ENCODE results near the gene SLC6A7. TPM values are rescaled to one million over a fixed set of nuclear protein-coding genes. Genes with fewer than 3 reads are reported as not detected.

SLC6A7 gene
- total RNA-seq, 1 experiment from 2014 or later = not detected

GRCh38 chr5:150195736-150196485, 6.0 kb downstream of the SLC6A7 start:
- H3K4me1 Mint-ChIP-seq (ENCODE audit: low read depth, unreplicated experiment) = no peaks in the 10 kb centered on the region
- no peak for TF ChIP-seq CTCF (IDR thresholded peaks at IDR 0.05; ENCODE audit: unreplicated experiment)
- H3K9me3 Mint-ChIP-seq (ENCODE audit: low read depth, unreplicated experiment) = no peaks in the 10 kb centered on the region
- BruUV-seq (replicated peaks) = no TSS peak
- H3K4me3 Mint-ChIP-seq (ENCODE audit: low read depth, unreplicated experiment) = no peak overlapping the region
- H3K36me3 Mint-ChIP-seq (ENCODE audit: insufficient read depth, unreplicated experiment) = no peaks in the 10 kb centered on the region
- H3K27me3 Mint-ChIP-seq (ENCODE audit: unreplicated experiment) = peaks cover 97% of the 10 kb centered on the region
- H3K27ac Mint-ChIP-seq (ENCODE audit: unreplicated experiment) = no peak overlapping the region
- DNase-seq = no peak
- intact Hi-C loops (cut with micrococcal nuclease; ENCODE audit: unreplicated experiment) = no loop called here
- CTCF ChIA-PET = interaction anchor here (0.7 kb wide), 1 partner anchor 1527 kb away, joined by 3 read pairs; no protein-coding TSS in a partner anchor

GRCh38 chr5:150196514-150196913, 6.7 kb downstream of the SLC6A7 start:
- Mint-ChIP-seq H3K9me3 (ENCODE audit: low read depth, unreplicated experiment) (no peaks in the 10 kb centered on the region), H3K27ac (ENCODE audit: unreplicated experiment) (no peak overlapping the region), H3K27me3 (ENCODE audit: unreplicated experiment) (peaks cover 94% of the 10 kb centered on the region), H3K4me3 (ENCODE audit: low read depth, unreplicated experiment) (no peak overlapping the region), H3K36me3 (ENCODE audit: insufficient read depth, unreplicated experiment) (no peaks in the 10 kb centered on the region), H3K4me1 (ENCODE audit: low read depth, unreplicated experiment) (no peaks in the 10 kb centered on the region)
- CTCF ChIA-PET = no interaction called here
- no peak for DNase-seq
- no TSS peak for BruUV-seq (replicated peaks)
- intact Hi-C loops (cut with micrococcal nuclease; ENCODE audit: unreplicated experiment) = no loop called here
- TF ChIP-seq CTCF (IDR thresholded peaks at IDR 0.05; ENCODE audit: unreplicated experiment) = no peak

GRCh38 chr5:150196986-150197385, 7.1 kb downstream of the SLC6A7 start:
- Mint-ChIP-seq H3K27me3 (ENCODE audit: unreplicated experiment) (peaks cover 89% of the 10 kb centered on the region), H3K9me3 (ENCODE audit: low read depth, unreplicated experiment) (no peaks in the 10 kb centered on the region), H3K4me1 (ENCODE audit: low read depth, unreplicated experiment) (no peaks in the 10 kb centered on the region), H3K36me3 (ENCODE audit: insufficient read depth, unreplicated experiment) (no peaks in the 10 kb centered on the region), H3K4me3 (ENCODE audit: low read depth, unreplicated experiment) (no peak overlapping the region), H3K27ac (ENCODE audit: unreplicated experiment) (no peak overlapping the region)
- CTCF ChIA-PET = no interaction called here
- DNase-seq = no peak
- BruUV-seq (replicated peaks) = no TSS peak
- no peak for TF ChIP-seq CTCF (IDR thresholded peaks at IDR 0.05; ENCODE audit: unreplicated experiment)
- intact Hi-C loops (cut with micrococcal nuclease; ENCODE audit: unreplicated experiment) = no loop called here

GRCh38 chr5:150197476-150197875, 7.6 kb downstream of the SLC6A7 start:
- no peak for TF ChIP-seq CTCF (IDR thresholded peaks at IDR 0.05; ENCODE audit: unreplicated experiment)

More at GRCh38 chr5:150197476-150197875, 7.6 kb downstream of the SLC6A7 start:
- Mint-ChIP-seq H3K4me3 (ENCODE audit: low read depth, unreplicated experiment) (no peak overlapping the region), H3K9me3 (ENCODE audit: low read depth, unreplicated experiment) (no peaks in the 10 kb centered on the region), H3K36me3 (ENCODE audit: insufficient read depth, unreplicated experiment) (no peaks in the 10 kb centered on the region), H3K4me1 (ENCODE audit: low read depth, unreplicated experiment) (no peaks in the 10 kb centered on the region), H3K27ac (ENCODE audit: unreplicated experiment) (no peak overlapping the region), H3K27me3 (ENCODE audit: unreplicated experiment) (peaks cover 85% of the 10 kb centered on the region)
- no peak for DNase-seq
- BruUV-seq (replicated peaks) = no TSS peak
- intact Hi-C loops (cut with micrococcal nuclease; ENCODE audit: unreplicated experiment) = no loop called here
- CTCF ChIA-PET = no interaction called here
